NCI-H748 treated with DMSO at 0.1 percent for 48 hours (cell line): ENCODE results near the gene MKKS.
"Not testable (repeated sequence)": the region's sequence is repeated elsewhere in the genome, so short reads cannot be mapped to it uniquely, and the experiment has no call there.

Source experiments
- DNase-seq: peaks from one replicate; lab custom pipeline; 2025; lab: John Stamatoyannopoulos, UW

Gene MKKS

DNA sequence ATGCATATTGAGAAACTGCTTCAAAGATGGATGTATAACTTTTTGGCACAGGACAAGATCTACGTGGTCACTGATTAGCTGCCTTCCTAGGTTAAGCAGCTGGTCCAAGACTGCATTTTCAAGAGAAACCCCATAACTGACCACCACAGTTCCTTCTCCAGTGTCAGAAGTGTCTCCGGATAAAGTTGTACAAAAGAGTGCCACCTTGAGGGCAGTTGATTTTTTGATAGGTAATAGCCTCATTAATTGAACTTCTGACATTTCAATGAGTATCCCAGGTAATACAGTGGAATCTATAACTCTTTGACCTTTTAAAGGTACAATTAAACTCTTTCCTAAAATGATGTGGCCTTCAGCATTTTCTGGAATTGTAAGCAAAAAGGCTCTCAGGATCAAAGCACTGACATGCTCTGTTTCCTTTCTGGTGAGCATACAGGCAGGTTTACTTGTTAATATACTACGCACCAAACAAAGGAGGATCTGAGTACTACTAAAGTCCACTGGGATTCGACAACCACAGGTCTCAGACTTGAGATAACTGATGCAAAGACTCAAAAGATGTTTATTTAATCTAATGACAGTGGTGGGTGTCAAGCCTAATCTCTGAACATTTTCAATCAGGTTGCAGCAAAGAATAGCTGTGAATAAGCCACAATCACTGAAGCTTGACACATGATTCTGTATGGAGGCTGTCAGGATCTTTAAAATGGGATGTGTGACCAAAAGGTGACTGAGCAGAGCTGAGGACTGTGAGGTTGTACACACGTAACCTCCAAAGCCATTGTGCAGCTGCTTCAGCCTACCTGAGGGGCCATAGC, 21.2 kb downstream of the MKKS start:
- DNase-seq, result peak; percentile 12

DNA sequence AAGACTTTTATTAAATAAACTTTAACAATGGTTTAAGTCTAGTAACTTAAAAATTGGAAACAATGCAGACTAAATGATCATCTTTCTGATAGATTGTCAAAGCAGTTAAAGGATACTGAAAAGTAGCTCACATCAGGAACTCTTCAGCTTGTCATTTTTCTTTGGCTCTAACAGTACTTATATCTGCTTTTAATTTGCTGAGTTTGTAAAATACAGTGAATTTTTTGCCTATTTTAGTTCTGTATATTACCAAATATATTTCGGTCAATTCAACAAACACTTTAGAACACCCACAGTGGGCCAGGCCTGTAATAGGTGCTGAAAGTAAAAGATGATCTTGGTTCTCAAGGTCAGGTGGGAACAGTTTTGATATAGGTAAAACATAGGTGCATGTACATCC, 22.3 kb downstream of the MKKS start:
- no peak for DNase-seq

DNA sequence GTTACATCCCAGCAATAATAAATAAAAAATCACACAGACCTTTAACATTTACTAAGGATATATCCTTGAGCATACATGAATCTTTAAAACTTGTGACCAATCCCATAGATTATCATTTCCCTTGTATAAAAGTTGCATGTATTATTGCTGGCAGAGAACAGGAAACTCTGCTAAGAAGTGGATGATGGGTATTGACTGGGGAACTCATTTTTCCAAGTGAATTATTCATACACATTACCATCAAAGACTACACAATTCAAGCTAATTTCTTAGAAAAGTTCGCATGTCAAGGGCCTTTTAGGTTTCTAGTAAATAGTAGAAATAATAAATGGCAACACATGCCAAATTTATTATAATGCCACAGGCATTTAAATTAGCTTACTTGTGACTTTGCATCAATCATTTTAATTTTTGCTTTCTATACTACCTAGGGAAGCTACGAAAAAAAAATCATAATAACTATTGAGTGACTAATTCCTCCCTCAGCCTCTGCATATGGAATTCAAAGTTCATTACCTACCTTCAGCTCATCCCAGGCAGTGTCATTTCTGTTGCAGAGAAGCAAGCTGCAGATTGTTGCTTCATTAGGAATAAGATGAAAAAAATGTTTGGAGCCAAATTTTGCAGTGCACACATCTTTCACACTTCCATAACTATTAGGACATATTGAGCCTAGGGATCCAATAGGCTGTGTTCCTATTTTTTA, 25.8 kb downstream of the MKKS start:
- no peak for DNase-seq

DNA sequence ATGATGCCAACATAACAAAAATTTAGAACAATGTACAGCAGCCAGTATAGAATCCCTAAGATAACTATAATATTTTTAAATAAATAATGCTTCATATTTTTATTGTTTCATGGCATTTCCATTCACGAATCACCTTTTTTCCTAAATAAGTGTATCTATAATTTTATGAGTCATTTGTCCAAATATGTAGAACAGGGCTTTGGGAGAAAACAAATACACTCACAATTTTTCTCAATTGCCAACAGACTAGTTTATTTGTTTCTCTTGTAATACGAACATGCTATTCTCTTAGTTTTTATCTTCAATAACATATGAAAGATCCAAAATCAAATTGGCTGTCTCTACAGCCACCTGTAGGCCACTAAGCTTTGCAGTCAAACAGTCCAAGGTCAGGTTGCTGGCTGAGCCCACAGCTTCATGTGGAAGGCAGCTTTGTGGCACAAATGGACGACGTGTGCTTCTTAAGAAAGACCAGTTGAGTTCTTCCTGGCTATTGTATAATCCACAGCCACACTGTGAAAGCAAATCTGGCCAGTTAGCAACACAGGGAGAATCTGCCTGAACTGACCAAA, 29.0 kb downstream of the MKKS start:
- DNase-seq, result no peak

DNA sequence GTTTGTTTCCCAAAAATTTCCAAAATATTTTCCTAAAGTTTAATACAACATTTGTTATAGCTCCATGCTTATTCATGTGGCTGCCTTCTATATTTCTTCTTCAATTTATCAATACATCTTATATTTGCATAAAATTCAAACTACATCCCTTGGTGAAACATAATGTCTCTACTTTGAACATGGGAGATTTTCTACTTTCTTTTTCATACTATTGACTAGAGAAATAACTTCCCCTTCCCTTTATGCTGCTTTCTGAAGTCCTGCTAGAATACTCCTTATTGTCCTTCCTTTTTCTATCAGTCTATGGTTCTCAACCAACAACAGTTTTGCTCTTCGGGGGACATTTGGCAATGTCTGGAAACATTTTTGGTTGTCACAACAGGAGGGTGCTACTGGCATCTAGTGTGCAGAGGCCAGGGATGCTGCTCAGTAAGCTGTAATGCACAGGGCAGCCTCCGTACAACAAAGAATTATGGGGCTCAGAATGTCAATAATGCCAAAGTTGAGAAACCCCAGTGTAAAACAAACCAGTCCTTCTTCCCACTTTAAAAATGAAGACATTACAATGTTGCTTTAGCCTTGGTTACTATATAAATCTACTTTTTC, 29.9 kb downstream of the MKKS start:
- no peak for DNase-seq

DNA sequence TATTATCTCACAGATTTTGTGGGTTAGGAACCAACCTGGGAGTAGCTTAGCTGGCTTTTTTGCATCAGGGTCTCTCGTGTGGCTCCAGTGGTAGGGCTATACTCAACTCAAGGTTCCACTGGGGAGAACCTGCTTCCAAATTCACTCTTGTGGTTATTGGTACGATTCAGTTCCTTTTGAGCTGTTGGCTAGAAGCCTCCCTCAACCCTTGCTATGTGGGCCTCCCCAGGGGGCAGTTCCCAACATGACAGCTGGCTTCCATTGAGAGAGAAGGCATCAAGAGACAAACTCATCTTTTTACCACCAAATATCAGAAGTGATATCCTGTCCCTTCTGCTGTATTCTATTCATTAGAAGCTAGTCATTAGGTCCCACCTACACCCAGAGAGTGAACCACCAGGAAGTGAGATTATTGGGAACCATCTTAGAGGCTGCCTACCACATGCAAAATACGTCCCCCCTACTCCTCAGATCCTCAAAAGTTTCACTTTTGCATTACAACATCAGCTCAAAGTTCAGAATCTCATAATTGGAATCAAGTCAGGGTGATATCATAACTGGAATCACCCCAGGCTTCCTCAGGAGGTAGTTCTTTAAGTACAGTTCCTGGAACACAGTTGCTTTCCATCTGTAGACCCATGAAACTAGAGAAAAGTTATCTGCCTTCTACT, 30.9 kb downstream of the MKKS start:
- no peak for DNase-seq

DNA sequence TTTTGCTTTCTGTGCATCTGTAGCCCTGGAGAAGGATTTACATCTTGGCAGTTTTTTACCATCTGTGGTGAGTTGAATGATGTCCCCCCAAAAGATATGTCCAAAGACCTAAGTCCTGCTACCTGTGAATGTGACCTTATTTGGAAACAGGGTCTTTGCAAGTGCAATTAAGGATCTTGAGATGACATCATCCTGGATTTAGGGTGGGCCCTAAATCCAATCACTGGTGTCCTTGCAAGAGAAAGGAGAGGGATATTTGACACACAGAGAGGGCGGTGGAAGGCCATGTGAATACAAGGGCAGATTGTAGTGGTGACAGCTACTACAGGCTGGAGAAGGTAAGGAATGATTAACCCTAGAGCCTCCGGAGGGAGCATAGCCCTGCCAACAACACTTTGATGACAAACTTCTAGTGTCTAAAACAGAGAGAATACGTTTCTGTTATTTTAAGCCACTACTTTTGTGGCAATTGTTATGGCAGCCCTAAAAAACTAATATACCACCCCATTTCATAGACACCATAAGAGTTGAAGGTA, 35.1 kb downstream of the MKKS start:
- no peak for DNase-seq

DNA sequence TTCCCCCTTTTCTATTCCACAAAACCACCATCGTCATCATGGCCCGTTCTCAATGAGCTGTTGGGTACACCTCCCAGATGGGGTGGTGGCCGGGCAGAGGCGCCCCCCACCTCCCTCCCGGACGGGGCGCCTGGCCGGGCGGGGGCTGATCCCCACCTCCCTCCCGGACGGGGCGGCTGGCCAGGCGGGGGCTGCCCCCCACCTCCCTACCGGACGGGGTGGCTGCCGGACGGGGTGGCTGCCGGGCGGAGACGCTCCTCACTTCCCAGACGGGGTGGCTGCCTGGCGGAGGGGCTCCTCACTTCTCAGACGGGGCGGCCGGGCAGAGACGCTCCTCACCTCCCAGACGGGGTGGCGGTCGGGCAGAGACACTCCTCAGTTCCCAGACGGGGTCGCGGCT, 39.3 kb downstream of the MKKS start:
- not testable (repeated sequence) for DNase-seq

DNA sequence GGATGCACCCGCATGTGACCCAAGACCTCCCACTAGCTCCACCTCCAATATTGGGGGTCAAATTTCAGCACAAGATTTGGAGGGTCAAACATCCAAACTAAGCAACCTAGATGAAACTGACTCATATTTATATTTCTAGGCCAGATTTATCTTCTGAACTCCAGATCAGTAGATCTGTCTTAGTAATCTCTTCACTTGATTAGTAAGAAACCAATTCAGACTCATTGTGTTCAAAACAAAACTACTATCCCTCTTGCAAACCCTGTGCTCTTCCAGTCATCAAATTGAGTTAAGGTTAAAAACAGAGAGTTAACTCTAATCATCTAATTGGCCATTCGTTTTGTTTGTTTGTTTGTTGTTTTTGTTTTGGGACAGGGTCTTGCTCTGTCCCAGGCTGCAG, 43.3 kb downstream of the MKKS start:
- no peak for DNase-seq

DNA sequence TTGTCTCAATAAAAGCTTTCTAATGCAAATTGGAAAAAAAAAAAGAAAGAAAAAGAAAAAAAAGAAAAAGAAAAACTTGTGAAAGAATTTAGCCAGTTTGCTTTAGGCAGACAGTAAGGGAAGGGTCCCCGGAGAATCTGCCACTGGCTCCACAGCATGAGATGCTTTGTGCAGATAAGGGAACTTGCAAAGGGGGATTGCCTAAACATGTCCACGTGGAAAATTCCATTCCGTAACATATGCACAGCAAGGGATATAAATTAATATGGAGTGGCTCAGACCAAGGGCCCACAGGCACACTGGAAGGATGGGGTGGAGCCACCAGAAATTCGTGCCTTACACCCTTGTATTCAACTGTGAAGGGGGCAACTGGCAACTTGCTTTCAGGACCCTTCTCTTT, 45.4 kb downstream of the MKKS start:
- DNase-seq, result no peak

DNA sequence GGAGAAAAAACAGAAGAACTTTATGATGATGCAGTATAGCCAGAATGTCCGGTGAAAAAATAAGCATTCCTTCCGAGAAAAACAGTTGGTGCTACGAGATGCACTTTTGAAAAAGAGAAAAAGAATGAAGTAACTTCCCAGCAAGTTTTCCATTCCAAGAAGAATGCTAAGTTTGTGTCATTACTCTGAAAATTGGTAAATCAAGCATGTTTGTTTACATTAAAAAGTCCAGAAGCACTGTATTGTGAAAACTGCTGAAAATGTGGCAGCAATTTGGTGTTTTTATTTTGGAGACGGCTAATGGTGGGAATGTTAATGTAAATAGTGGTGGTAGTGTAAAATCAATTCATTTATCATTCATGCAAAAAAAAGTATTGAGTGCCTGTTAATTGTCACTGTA, 46.3 kb downstream of the MKKS start:
- no peak for DNase-seq

DNA sequence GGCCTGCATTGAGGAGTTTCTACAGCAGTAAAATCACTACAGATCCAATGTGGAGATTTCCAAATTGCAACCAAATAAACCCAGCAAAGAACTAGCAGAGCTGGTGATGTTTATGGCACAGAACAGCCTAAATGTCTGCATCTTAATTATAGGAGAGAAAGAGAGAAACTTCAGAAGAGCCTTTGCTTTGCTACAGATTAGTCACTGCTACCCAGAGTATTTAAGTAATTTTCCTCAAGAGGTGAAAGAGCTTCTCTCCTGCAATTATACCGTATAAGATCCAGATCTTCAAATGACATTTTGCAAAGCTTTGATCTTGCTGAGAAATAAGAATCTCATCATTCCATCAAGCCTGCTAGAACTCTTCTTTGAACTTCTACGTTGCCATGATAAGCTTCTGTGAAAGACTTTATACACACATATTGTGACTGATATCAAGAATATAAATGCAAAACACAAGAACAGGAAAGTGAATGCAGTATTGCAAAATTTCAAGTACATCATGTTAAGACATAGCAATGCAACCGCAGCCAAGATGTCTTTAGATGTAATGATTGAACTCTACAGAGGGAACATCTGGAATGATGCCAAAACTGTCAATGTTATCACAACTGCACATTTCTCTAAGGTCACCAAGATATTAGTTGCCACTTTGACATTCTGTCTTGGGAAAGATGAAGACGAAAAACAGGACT, 48.0 kb downstream of the MKKS start:
- DNase-seq, result no peak

DNA sequence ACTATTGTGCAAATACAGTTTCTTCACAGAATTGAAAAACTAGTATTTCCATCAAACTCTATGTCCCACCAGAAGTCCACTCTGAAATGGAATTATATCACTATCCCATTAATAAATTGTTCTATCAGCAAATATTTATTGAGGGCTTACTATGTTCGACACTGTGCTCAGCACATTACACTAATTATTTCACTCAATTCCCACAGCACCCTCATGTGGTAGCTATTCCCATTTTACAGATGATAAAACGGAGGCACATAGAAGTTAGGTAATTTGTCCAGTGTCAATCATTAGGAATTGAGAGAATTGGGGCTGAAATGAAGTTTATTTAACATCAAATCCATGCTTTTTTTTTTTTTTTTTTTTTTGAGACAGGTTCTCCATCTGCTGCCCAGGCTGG, 52.5 kb downstream of the MKKS start:
- no peak for DNase-seq

DNA sequence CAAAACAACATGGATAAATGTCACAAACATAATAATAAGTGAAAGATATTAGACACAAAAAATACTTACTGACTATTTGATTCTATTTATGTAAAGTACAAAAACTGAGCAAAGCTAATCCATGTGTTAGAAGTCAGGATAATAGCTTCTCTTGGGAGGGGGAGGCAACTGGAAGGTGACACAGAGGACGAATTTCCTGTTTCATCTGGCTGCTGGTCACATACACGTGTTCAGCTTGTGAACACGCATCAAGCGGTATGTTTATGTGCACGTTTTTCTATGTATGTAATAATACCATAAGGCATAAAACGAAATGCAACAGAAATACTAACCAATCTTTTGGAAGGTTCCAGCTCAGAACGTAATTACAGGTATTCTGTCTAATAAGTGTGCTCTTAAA, 54.3 kb downstream of the MKKS start:
- peak; percentile 42 for DNase-seq

DNA sequence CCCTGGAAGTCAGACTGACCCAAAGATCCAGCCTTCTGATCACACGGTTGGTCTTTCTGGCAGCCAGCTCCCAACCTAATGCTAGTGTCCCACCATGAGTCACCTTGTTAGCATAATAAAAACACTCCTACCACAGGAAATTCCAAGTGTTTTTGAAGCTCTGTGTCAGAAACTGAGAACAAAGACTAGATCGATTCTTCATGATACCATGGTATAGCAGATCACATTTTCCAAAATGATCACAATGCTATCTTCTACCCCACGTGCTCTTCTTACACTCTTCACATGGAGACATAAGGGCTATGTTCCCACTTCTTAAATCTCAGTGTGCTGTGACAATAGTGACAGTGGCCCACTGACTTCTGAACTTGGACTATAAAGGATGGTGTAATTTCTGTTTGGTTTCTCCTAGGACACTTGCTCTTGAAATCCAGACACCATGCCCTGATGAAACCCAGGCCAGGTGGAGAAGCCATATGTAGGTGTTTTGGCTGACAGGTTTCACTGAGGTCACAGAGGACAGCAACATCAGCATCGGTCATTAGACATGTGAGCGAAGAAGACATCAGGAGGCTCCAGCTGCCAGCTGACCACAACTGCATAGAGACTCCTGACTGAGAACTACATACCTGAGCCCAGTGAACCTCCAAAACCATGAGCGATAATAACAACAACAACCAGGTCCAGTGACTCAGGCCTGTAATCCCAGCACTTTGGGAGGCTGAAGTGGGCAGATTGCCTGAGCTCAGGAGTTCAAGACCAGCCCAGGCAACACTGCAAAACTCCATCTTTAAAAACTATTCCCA, 57.5 kb downstream of the MKKS start:
- DNase-seq, result no peak

DNA sequence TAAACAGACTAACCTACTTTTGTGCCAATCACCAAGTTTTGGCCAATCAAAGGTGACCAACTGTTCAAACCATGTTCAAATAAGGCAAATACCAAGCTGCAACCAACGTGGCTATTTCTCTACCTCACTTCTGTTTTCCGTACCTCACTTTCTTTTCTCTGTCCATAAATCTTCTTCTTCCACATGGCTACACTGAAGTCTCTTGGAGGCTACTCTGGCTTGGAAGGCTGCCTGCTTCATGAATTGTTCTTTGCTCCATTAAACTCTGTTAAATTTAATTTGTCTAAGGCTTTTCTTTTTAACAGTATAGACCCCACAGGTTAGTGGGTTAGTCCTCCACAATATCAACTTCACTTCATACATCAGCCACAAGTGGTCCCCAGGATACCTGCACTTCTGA, 58.8 kb downstream of the MKKS start:
- DNase-seq, result no peak

DNA sequence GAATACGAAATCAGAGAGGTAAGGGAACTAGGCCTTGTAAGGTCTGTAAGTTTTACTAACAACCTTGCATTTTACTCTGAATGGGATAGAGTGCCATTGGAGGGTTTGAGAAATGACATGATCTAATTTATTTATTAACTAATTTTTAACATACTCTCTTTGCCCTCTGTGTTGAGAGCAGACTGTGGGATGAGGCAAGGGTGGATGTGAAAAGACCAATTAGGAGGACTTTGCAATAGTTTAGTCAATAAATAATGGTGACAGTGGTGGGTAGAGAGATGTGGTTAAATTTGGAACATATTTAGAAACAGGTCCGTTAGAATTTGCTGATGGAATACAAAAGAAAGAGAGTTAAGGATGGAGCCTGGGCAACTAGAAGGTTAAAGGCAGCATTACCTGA, 60.0 kb downstream of the MKKS start:
- no peak for DNase-seq

DNA sequence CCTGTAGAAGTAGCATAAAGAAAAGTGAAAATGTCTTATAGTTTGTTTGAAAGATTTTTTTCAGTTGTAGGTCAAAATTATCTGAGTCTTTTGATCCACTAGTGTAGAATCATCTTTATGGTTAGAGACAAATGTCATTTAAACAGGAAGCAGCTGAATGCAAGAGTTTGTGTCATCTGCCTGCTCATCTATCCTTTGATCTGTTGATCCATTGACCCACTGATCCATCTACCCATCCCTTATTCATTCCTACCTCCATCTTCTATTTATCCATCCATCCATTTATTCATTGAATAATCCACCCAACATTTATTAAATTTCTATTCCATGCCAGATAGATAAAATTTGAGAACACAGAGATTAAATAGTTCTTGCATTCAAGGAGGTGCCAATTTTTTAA, 62.6 kb downstream of the MKKS start:
- DNase-seq, result no peak

DNA sequence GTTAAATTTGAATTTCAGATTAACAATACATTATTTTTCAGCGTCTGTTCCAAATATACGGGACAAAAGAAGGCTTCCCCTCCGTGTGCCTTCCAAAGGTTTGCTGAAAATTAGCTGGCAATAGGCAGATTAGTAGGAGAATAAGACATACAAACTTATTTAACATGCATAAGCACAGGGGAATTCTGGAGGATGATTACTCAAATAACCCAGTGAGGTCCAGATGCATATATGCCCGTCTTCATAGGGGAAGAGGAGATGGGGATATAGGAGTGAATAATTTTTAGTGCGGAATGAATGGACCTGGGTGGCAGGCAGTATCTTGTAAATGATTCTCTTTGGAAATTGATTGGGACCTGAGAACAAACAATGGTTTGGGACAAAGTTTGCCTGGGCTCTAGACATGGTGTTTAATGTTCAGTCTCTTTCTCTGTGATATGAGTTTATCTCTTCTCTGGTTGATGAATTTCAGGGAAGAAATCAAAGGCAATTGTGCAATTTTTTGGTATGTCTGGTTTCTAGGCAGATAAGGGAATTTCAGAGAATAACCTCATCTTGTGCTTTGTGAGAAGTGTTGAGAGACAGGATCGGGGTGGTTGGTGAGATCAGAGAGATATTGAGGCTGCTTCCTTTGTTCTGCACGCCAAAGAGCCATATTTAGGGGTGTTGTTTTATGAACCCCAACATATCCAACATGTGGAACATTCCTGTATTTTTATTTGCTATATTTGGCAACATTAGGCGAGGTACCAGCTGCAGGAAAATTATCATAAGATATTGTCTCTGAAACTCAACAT, 63.7 kb downstream of the MKKS start:
- no peak for DNase-seq

DNA sequence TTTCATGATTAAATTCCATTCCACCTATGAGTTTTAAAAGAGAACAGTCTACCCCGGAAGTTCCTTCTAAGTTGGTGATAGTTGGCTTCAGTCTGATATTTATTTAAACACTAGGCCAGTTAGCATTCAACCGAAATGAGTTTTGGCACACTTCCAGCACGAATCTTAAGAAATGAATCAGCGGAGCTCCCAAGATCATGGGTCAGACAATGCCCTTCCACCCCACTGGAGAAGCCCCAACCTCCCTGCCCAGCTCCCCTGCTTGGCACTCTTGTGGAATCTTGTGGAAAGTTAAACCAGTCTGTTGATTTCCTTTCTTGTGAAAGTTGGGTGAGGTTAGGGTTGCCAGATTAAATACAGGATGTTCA, 64.3 kb downstream of the MKKS start:
- DNase-seq, result no peak
